Testis (tissue), 3 donors: ENCODE measurements around the gene FOXN3. TPM values are rescaled to one million over a fixed set of nuclear protein-coding genes. Genes with fewer than 3 reads are reported as not detected.

ENCODE experiments used
- DNase-seq: peaks from one replicate; pipeline ENCODE4 v3.0.0-alpha.2; 2019
- H3K27ac ChIP-seq, 2 donors: fragments of 200-600 bp; sonication (generic); one replicate each; pipeline ENCODE4 v1.5.1; 2019
- H3K27me3 ChIP-seq: fragments of 200-600 bp; sonication (generic); one replicate; pipeline ENCODE4 v1.5.1; 2019
- H3K36me3 ChIP-seq: fragments of 200-600 bp; sonication (generic); one replicate; pipeline ENCODE4 v1.5.1; 2017; ENCODE audit warnings: low read depth; ENCODE audit errors: missing control alignments
- H3K4me1 ChIP-seq: fragments of 200-600 bp; sonication (generic); one replicate; pipeline ENCODE4 v1.5.1; 2019
- H3K4me3 ChIP-seq, 2 donors: fragments of 200-600 bp; sonication (generic); one replicate each; pipeline ENCODE4 v1.5.1; 2017 to 2019
- H3K9me3 ChIP-seq: fragments of 200-600 bp; sonication (generic); one replicate; pipeline ENCODE4 v1.5.1; 2017
- CTCF ChIP-seq, 3 experiments: fragments of 450-650 bp in 2 of 3; fragments of 200-600 bp in 1 of 3; sonication (generic) in 1 of 3; IDR thresholded peaks; one replicate each; pipeline ENCODE4 v1.5.1; 2016 to 2019; ENCODE audit warnings: antibody characterized with exemption in 3 of 3, mild to moderate bottlenecking in 2 of 3, moderate library complexity in 1 of 3
- POLR2A ChIP-seq: fragments of 450-650 bp; IDR thresholded peaks from one replicate; pipeline ENCODE4 v1.6.1; 2017; ENCODE audit warnings: antibody characterized with exemption, mild to moderate bottlenecking, moderate library complexity
- WGBS, 2 donors: methylation state at CpG; one replicate each; pipeline ENCODE4 v1.1.5; 2018; 5-methylcytosine and 5-hydroxymethylcytosine counted together
- intact Hi-C: fragments of 100-400 bp; cut with DNase I; formaldehyde crosslinking; loops from one replicate; pipeline ENCODE4 v1.15.1; 2023; ENCODE audit warnings: low total_unique reads
- polyA plus RNA-seq: library from polyadenylated mRNA; stranded (reverse); fragments of 350-450 nt; fragmentation: Illumina TruSeq; extraction: RNeasy Lipid Tissue Mini Kit (QIAGEN cat#74804); gene quantifications from one replicate; pipeline ENCODE4 v1.2.3, GENCODE V29; 2014; ENCODE audit warnings: low read depth, low replicate concordance; ENCODE audit not compliant: insufficient read depth
- total RNA-seq, 2 donors: library from RNA; depleted of rRNA; stranded (reverse); fragments of >200 nt; gene quantifications; one replicate each; pipeline ENCODE4 v1.2.3, GENCODE V29; 2016

Gene FOXN3
- total and polyA plus RNA-seq, 3 donors from 2014 or later, result 40.7 to 103 (median 100) TPM

- H3K4me1 ChIP-seq, result peaks cover 26% of the 10 kb centered on the region
- no peak for DNase-seq
Observed at GRCh38 chr14:89429199-89430181, 12.5 kb upstream of the FOXN3 start.

DNA sequence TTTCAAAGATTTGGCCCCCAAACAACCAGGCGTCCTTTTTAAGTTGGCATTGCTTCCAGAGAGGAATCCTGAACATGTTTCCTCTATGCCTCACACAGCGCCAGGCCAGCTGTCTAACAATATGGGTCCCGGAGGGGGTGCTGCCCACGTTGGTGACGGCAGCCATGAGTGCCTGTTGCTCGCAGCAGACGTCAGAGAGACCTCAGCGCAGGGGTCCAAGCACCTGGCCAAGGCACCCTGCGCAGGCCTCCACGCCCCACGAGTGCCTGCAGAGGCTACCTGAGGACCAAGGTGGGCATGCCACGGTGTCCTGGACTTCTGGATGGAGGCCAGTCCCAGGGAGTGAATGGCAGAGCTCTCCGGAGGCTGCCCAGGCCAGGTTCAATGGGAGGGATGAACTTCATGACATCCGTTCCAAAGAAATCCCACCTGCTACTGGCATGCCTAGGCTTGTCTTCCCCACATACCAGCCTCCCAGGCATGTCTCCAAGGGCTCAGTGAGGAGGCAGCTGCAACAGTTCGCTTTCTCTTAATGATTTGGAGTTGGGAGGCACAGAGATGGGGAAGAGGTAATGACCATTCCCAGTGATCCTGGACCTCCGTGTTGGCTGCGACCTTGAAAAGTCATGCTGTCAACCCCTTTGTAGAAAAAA, 11.6 kb upstream of the FOXN3 start:
- peak; percentile 41 for DNase-seq
- WGBS, 2 donors, result 46 to 52% methylated on average over 6 to 17 of the region's 17 CpGs
- peak overlapping the region; percentile 85 to 86 for H3K27ac ChIP-seq
- intact Hi-C loops, result no loop called here
- H3K36me3 ChIP-seq, result no peaks in the 10 kb centered on the region
- H3K4me3 ChIP-seq, result peak overlapping the region in 1 of 2 donors; percentile 2
- no peaks in the 10 kb centered on the region for H3K27me3 ChIP-seq
- TF ChIP-seq POLR2A (no peak), CTCF (IDR thresholded peaks at IDR 0.05) (no peak)
- H3K4me1 ChIP-seq, result peaks cover 26% of the 10 kb centered on the region
- no peaks in the 10 kb centered on the region for H3K9me3 ChIP-seq

More at GRCh38 chr14:89429199-89430181, 12.5 kb upstream of the FOXN3 start:
- Histone ChIP-seq H3K27me3 (no peaks in the 10 kb centered on the region), H3K9me3 (no peaks in the 10 kb centered on the region), H3K36me3 (no peaks in the 10 kb centered on the region), H3K27ac (peak overlapping the region; percentile 85 to 86), H3K4me3 (no peak overlapping the region)
- no peak for TF ChIP-seq POLR2A
- no peak for TF ChIP-seq CTCF (IDR thresholded peaks at IDR 0.05)
- 28 to 37% methylated on average over 14 of the region's 14 CpGs for WGBS, 2 donors
- intact Hi-C loops, result no loop called here

DNA sequence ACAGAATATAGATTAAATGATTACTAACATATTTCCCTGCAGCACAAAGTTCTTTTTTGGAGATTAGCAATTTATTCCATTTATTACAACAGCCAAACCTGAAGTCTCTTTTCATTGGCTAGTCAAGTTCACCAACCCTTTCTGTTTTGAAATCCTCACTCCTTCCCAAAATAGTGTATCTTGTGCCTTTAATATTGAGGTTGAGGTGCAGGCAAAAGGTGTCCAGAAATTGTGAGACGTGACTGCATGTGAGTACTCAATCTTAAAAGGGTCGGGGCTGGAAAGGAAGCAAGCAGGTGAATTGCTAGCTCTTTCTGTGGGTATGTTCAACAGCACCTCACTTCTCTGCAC, 11.1 kb upstream of the FOXN3 start:
- intact Hi-C loops, result no loop called here
- no peak for DNase-seq
- Histone ChIP-seq H3K27ac (peak overlapping the region; percentile 85 to 86), H3K4me3 (peak overlapping the region in 1 of 2 donors; percentile 2), H3K27me3 (no peaks in the 10 kb centered on the region), H3K36me3 (no peaks in the 10 kb centered on the region), H3K9me3 (no peaks in the 10 kb centered on the region), H3K4me1 (peaks cover 26% of the 10 kb centered on the region)
- 35 to 43% methylated on average over 2 of the region's 2 CpGs for WGBS, 2 donors
- no peak for TF ChIP-seq CTCF (IDR thresholded peaks at IDR 0.05)
- no peak for TF ChIP-seq POLR2A

GRCh38 chr14:89427426-89428172, 10.6 kb upstream of the FOXN3 start:
- Histone ChIP-seq H3K4me3 (peak overlapping the region in 1 of 2 donors; percentile 2), H3K27ac (peak overlapping the region; percentile 85 to 86), H3K36me3 (no peaks in the 10 kb centered on the region), H3K9me3 (no peaks in the 10 kb centered on the region), H3K4me1 (peaks cover 26% of the 10 kb centered on the region), H3K27me3 (no peaks in the 10 kb centered on the region)
- intact Hi-C loops, result no loop called here
- TF ChIP-seq POLR2A (no peak), CTCF (IDR thresholded peaks at IDR 0.05) (no peak)
- DNase-seq, result peak; percentile 51
- 39 to 51% methylated on average over 11 of the region's 11 CpGs for WGBS, 2 donors
